Activated T-helper 2 cell treated with anti-CD3 and anti-CD28 coated beads, Interferon-gamma antibody, Interleukin-2, Interleukin-4, amounts not matched to agents 10 μg/mL and 5 μg/mL and 100 μg/mL, durations not matched to agents 14 hours and 24 hours and 36 hours (primary cell): Measurements from ENCODE around the gene ATP6V0E1. TPM values are rescaled to one million over a fixed set of nuclear protein-coding genes. Genes with fewer than 3 reads are reported as not detected.

Experiments
- total RNA-seq: library from RNA; stranded (reverse); gene quantifications from 2 replicates; pipeline ENCODE4 v1.2.3, GENCODE V29; 2022

ATP6V0E1 gene
- total RNA-seq, 1 donor from 2014 or later: 147 TPM

Other genes with a start within 250 kb of the ATP6V0E1 start
- 8.9 and 9.7 TPM in 2 replicates for gene DUSP1, start 212.6 kb upstream of the ATP6V0E1 start, total RNA-seq
- gene ERGIC1, start 149.5 kb upstream of the ATP6V0E1 start, total RNA-seq: 53.1 and 54.8 TPM in 2 replicates
- gene RPL26L1, start 24.3 kb upstream of the ATP6V0E1 start, total RNA-seq: 59.1 and 64.3 TPM in 2 replicates
- 8.4 and 8.7 TPM in 2 replicates for gene CREBRF, start 72.6 kb downstream of the ATP6V0E1 start, total RNA-seq
- 22.6 and 23.2 TPM in 2 replicates for gene BNIP1, start 160.8 kb downstream of the ATP6V0E1 start, total RNA-seq